K562 (cell line): ENCODE data around the gene BEST1. TPM values are rescaled to one million over a fixed set of nuclear protein-coding genes. Genes with fewer than 3 reads are reported as not detected.

Source experiments
- ARID3A ChIP-seq: IDR thresholded peaks from 2 replicates; pipeline ENCODE4 v1.6.1; 2012; ENCODE audit warnings: low read depth, low read length, improper control_type of control experiment, borderline replicate concordance
- ATF4 ChIP-seq: fragments of 450-650 bp; formaldehyde crosslinking; IDR thresholded peaks from 2 replicates; pipeline ENCODE4 v1.4.0; 2022; ENCODE audit warnings: mild to moderate bottlenecking, moderate library complexity
- DDX20 ChIP-seq: fragments of 450-650 bp; IDR thresholded peaks from 2 replicates; pipeline ENCODE4 v1.6.1; 2016; ENCODE audit warnings: missing genetic modification characterization, low read depth, mild to moderate bottlenecking, missing compliant biosample characterization, moderate library complexity
- ELF4 ChIP-seq: fragments of 450-650 bp; formaldehyde crosslinking; IDR thresholded peaks from 2 replicates; pipeline ENCODE4 v1.4.0; 2022; ENCODE audit warnings: missing genetic modification characterization
- HIVEP1 ChIP-seq: fragments of 250-450 bp; sonication (Bioruptor Pico); IDR thresholded peaks from 2 replicates; pipeline ENCODE4 v1.4.0; 2020; ENCODE audit warnings: mild to moderate bottlenecking
- HMBOX1 ChIP-seq: sonication (generic); IDR thresholded peaks from 2 replicates; pipeline ENCODE4 v1.6.1; 2016
- LEF1 ChIP-seq: fragments of 450-650 bp; IDR thresholded peaks from 2 replicates; pipeline ENCODE4 v1.6.1; 2016; ENCODE audit warnings: mild to moderate bottlenecking
- MNT ChIP-seq, 2 experiments: fragments of 450-650 bp; conservative IDR thresholded peaks; 2 replicates each; pipeline ENCODE4 v1.6.1; 2017; ENCODE audit warnings: mild to moderate bottlenecking in 2 of 2, moderate library complexity in 2 of 2
- NCOA1 ChIP-seq: fragments of 450-650 bp; IDR thresholded peaks from 2 replicates; pipeline ENCODE4 v1.6.1; 2016; ENCODE audit warnings: low read depth
- NCOA6 ChIP-seq: fragments of 450-650 bp; IDR thresholded peaks from 2 replicates; pipeline ENCODE4 v1.6.1; 2017; ENCODE audit warnings: mild to moderate bottlenecking
- RAD21 ChIP-seq, 2 experiments: fragments of 250-450 bp in 1 of 2; fragments of 450-650 bp in 1 of 2; sonication (Bioruptor Pico) in 1 of 2; formaldehyde crosslinking in 1 of 2; IDR thresholded peaks in 1 of 2; conservative IDR thresholded peaks in 1 of 2; 2 replicates each; pipeline versions ENCODE4 v1.4.0 to v1.8.0; 2020 to 2022; ENCODE audit warnings: mild to moderate bottlenecking in 2 of 2, moderate library complexity in 1 of 2
- SRSF3 ChIP-seq: fragments of 200-400 bp; formaldehyde crosslinking; IDR thresholded peaks from 2 replicates; pipeline ENCODE4 v1.6.1; 2016; ENCODE audit warnings: mild to moderate bottlenecking, low read length, moderate library complexity; ENCODE audit not compliant: insufficient read depth
- TCF3 ChIP-seq: sonication (generic); formaldehyde crosslinking; IDR thresholded peaks from 2 replicates; pipeline ENCODE4 v1.4.0; 2020; ENCODE audit warnings: mild to moderate bottlenecking, missing genetic modification reagents
- THRB ChIP-seq: fragments of 450-650 bp; formaldehyde crosslinking; conservative IDR thresholded peaks from 2 replicates; pipeline ENCODE4 v1.4.0; 2022; ENCODE audit warnings: mild to moderate bottlenecking, missing genetic modification characterization
- YY1 ChIP-seq, 3 experiments: IDR thresholded peaks; 2 replicates each; pipeline ENCODE4 v1.6.1; 2011; ENCODE audit warnings: low read length in 2 of 3, mild to moderate bottlenecking in 2 of 3, moderate library complexity in 2 of 3, borderline replicate concordance in 1 of 3, control low read depth in 1 of 3, low read depth in 1 of 3; ENCODE audit not compliant: insufficient read depth in 3 of 3, insufficient replicate concordance in 2 of 3, control insufficient read depth in 1 of 3, insufficient read length in 1 of 3; ENCODE audit errors: extremely low read depth in 1 of 3
- ZNF740 ChIP-seq, 3 experiments: fragments of 200-800 bp in 1 of 3; sonication (Bioruptor generic) in 1 of 3; sonication (generic) in 1 of 3; formaldehyde crosslinking in 1 of 3; IDR thresholded peaks; 2 replicates each; pipeline versions ENCODE4 v1.6.1 to v1.8.0; 2016 to 2022; ENCODE audit warnings: mild to moderate bottlenecking in 2 of 3, missing compliant biosample characterization in 2 of 3, missing genetic modification characterization in 2 of 3, missing genetic modification reagents in 1 of 3
- ZNF77 ChIP-seq: fragments of 250-450 bp; sonication (Bioruptor Pico); IDR thresholded peaks from 2 replicates; pipeline ENCODE4 v1.5.0; 2020
- polyA plus RNA-seq, 8 experiments: library from polyadenylated mRNA; depleted of rRNA in 4 of 8; stranded (reverse) in 5 of 8; unstranded in 3 of 8; fragments of >200 nt; fragmentation: Nextera tagmentation in 2 of 8; fragmentation: Illumina TruSeq in 1 of 8; extraction: Ambion mirVana in 2 of 8; extraction: Trizol in 1 of 8; gene quantifications; 2 replicates each; pipeline versions ENCODE4 v1.2.1 to v1.2.3, GENCODE V29; 2011 to 2014; ENCODE audit warnings: inconsistent platforms in 1 of 8, missing spikeins in 1 of 8
- total RNA-seq, 7 experiments: library from RNA; depleted of rRNA in 6 of 7; stranded (reverse); fragments of >200 nt in 6 of 7; fragmentation: Illumina TruSeq in 2 of 7; extraction: Trizol in 2 of 7; gene quantifications; 2 replicates each; pipeline versions ENCODE4 v1.2.1 to v1.2.3, GENCODE V29; 2011 to 2021; ENCODE audit warnings: low replicate concordance in 1 of 7

The BEST1 gene
- total and polyA plus RNA-seq, 9 of the 15 experiments (the other 6 are each of a cell fraction or from before 2014, with no cell fraction given), result 0.07 to 1.3 (median 0.40) TPM

- TF ChIP-seq YY1 (IDR thresholded peaks at IDR 0.05; ENCODE audit: borderline replicate concordance in 1 of 3, control insufficient read depth in 1 of 3, extremely low read depth in 1 of 3, insufficient read depth in 3 of 3, insufficient read length in 1 of 3, insufficient replicate concordance in 2 of 3, low read depth in 1 of 3, low read length in 2 of 3) (peak in 1 of 3 experiments; percentile 56), ZNF77 (CRISPR knock-in tag) (no peak), HMBOX1 (peak; percentile 50; the same call in 1 of the 2 replicates), TCF3 (CRISPR knock-in tag) (peak; percentile 64), ELF4 (CRISPR knock-in tag) (peak; percentile 60; the same call in 1 of the 2 replicates), ARID3A (no peak), SRSF3 (no peak), MNT (conservative IDR thresholded peaks at IDR 0.05) (peak; percentile 89 to 94), HIVEP1 (CRISPR knock-in tag) (no peak), LEF1 (peak; percentile 93), NCOA1 (peak; percentile 82), ATF4 (peak; percentile 77), ZNF740 (CRISPR knock-in tag; IDR thresholded peaks at IDR 0.05) (peak; percentile 88), ZNF740 (tag; IDR thresholded peaks at IDR 0.05) (peak in 1 of 2 experiments; percentile 8; a peak in 2 of 4 replicates), RAD21 (CRISPR knock-in tag; conservative IDR thresholded peaks at IDR 0.05 in 1 of 2, IDR thresholded peaks at IDR 0.05 in 1 of 2) (peak; percentile 40 to 48), DDX20 (no peak), NCOA6 (no peak), THRB (CRISPR knock-in tag) (peak; percentile 22; the same call in 1 of the 2 replicates)
These were observed 21.3 kb downstream of the BEST1 start (continued) for GRCh38 chr11:61971248-61972111.
